T-helper 2 cell (primary cell): ENCODE results near the gene NUP58.

Experiments
- DNase-seq, 5 experiments: peaks; one replicate each; pipeline versions ENCODE4 v3.0.0 to v3.0.0-alpha.2; 2012 to 2022
- total RNA-seq, 2 donors: gene quantifications; one replicate each; lab custom pipeline; 2026; lab: John Stamatoyannopoulos, UW

NUP58 gene
- 120 to 183 reads per million in 2 donors for total RNA-seq

DNA sequence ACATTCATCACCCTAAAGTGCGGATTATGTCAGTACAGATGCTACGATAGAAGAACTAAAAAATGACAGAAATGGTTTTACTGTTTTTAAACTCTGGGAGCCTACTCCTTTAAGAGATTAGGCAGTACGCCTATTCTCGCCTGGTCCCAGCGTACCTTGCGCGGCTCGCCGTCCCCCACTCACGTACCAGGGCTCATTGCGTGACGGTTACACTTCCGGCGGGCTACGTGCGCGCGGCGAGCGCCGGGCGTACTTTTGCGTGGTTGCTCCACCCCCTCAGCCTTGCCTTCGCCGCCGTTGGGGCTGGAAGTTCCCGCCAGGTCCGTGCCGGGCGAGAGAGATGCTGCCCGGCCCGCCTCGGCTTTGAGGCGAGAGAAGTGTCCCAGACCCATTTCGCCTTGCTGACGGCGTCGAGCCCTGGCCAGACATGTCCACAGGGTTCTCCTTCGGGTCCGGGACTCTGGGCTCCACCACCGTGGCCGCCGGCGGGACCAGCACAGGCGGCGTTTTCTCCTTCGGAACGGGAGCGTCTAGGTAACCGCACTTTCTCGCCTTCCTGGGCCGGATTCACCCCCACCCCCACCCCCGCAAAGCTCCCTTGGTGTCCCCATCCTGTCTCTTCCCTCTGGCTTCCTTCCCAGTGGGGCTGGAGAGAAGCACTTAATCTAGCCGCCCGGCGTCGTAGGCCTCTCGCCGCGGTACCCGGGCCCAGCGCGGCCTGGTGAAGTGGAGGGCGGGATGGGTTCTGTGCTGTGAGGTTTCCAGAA is at the start of gene NUP58:
NUP58 (plus strand) TSS at position 279 of the 767 bp plus-strand sequence; CDS start at position 428, 149 bp downstream.
- DNase-seq, result peak; percentile 88 to 98 (median 91)

- DNase-seq, result no peak
Observed at GRCh38 chr13:25252225-25252624, 49.2 kb upstream of the NUP58 start.

- no peak for DNase-seq
Observed at GRCh38 chr13:25252752-25253151, 48.7 kb upstream of the NUP58 start.

- DNase-seq, result no peak
Observed at GRCh38 chr13:25253702-25254101, 47.7 kb upstream of the NUP58 start.

DNA sequence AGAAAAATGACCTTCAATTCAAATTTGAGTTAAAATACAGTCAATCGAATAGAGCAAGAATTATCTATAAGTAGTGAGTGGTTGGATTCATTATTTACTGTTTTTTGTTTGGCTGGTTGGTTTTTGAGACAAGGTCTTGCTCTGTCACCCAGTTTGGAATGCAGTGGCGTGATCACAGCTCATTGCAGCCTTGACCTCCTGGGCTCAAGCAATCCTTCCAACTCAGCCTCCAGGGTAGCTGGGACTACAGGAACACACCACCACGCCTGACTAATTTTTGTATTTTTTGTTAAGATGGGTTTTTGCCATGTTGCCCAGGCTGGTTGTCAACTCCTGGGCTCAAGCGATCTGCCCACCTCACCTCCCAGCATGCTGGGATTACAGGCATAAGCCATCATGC is 39.2 kb upstream of the NUP58 start:
- DNase-seq, result no peak

DNA sequence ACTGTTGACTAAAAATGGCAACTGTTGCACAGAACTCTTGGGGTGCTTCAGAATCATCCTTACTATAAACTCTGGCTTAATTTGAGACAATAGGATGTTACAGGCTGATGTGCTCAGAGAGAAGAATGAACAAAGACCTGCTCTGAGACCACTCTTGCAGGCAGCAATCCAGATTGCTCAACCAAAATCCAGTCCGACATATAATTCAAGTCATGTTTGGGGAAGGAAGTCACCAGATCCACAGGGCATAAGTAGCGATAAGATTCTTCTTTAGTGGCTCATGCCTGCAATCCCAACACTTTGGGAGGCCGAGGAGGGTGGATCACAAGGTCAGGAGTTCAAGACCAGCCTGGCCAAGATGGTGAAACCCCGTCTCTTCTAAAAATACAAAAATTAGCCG is 34.7 kb upstream of the NUP58 start:
- no peak for DNase-seq

GRCh38 chr13:25267715-25268114 is 33.7 kb upstream of the NUP58 start:
- peak in 1 of 5 experiments; percentile 30 for DNase-seq

DNA sequence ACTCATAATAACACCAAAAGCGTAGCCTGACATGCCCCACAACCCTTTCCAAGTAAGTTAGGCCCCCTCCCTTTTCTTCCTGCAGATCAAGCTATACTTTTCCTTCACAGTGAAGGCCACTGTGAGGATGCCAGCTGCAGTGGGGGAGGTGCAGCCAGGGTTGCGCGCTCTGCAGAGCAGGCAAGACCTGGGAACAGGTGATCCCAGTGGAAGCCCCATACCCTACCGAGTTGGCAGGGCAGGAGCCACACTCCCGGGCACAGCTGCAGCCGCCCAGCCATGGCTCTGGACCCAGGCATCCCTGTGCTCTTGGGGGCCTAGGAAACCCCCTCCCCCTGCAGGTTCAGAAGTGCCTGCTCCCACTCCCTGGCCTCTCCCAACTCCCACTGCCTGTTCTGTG is 32.9 kb upstream of the NUP58 start:
- no peak for DNase-seq

- DNase-seq, result peak in 1 of 5 experiments; percentile 32
Observed at GRCh38 chr13:25276748-25277147, 24.7 kb upstream of the NUP58 start.

DNA sequence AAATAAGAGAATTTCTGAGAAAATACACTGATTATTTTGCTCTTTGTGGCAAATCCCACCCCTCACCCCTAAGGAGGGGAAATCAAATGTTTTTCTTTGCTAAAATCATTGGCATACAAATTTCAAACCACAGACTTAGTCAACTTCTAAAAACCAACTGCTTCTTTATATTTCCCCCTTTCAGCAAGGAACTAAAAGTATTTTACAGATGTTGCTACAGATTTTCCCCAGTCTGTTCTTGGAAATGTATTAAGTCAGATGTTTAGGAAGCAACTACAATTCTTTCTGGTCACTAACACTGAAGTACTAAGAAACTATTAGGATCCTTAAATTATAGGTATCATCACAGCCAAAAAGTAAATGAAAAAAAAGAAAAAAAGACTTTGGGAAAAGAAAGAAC is 21.0 kb upstream of the NUP58 start:
- no peak for DNase-seq

GRCh38 chr13:25281193-25281934 is 20.1 kb upstream of the NUP58 start:
- peak in 1 of 5 experiments; percentile 70 for DNase-seq

DNA sequence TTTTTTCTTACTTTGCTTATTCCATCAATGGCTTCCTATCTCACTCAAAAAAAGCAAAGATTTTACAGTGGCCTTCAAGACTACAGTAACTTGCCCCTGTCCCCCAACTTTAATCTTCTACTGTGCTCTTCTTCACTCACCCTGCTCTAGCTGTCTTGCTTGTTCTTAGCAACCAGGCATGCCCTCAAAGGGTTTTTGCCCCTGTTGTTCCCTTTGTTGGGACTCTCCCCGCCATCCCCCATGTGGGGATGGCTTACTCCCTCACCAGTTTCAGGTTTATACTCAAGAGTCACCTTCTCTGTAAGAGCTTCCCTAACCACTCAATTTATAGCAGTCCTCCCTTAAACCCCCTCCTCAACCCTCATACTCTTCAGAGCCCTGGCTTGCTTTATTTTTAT is 19.5 kb upstream of the NUP58 start:
- no peak for DNase-seq

DNA sequence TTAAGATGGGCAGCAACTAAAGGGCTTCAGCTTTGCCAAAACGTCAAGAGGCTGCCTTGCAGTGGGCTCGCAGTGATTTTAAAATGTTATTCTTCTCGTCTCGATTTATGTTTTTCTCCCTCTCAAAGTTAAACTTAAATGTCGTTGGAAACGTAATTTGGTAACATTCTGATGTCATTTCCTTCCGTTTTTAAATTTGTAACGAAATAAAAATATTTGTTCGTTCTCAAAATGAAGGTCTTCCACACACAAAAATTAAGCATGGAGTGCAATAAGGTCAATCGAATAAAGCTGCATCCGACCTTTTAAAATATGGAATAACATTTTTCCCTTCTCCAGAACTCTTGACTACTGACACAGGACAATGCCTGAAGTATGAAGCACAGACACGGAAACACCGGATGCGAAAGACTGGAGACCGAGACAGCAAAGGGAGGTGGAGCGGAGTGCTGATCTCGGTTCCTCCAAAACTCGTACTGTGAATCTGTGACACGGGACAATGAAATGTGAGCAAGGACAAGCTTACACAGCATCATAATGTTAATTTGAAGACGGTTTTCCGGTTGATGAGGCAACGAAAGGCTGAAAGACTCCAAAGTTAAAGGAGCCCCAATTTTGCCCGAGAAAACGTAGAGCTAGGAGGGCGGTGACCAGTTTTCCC is 15.0 kb upstream of the NUP58 start:
- DNase-seq, result peak in 3 of 5 experiments; percentile 27 to 77 (median 39)

- DNase-seq, result peak; percentile 89 to 95 (median 94)
Observed at GRCh38 chr13:25286969-25287961, 14.2 kb upstream of the NUP58 start, which contains the start of gene MTMR6. Gene MTMR6, minus strand, starts transcription at chr13:25287488. Its CDS starts 241 bp downstream, at chr13:25287247.

GRCh38 chr13:25288966-25289365 is 12.5 kb upstream of the NUP58 start:
- no peak for DNase-seq

- no peak for DNase-seq
Observed at GRCh38 chr13:25291691-25292090, 9.7 kb upstream of the NUP58 start.

GRCh38 chr13:25292301-25292700 is 9.1 kb upstream of the NUP58 start:
- DNase-seq, result peak in 1 of 5 experiments; percentile 77

- no peak for DNase-seq
Observed at GRCh38 chr13:25295228-25295627, 6.2 kb upstream of the NUP58 start.

- no peak for DNase-seq
Observed at GRCh38 chr13:25295701-25296100, 5.7 kb upstream of the NUP58 start.

- DNase-seq, result peak in 1 of 5 experiments; percentile 15
Observed at GRCh38 chr13:25300861-25301346, 521 bp upstream of the NUP58 start.

- no peak for DNase-seq
Observed at GRCh38 chr13:25302121-25302520, 696 bp downstream of the NUP58 start.
